Sigmoid colon (tissue), 7 donors: ENCODE results near the gene DLGAP3. TPM values are rescaled to one million over a fixed set of nuclear protein-coding genes. Genes with fewer than 3 reads are reported as not detected.

Source experiments
- DNase-seq: peaks from one replicate; pipeline ENCODE4 v3.0.0-alpha.2; 2019
- H3K27ac ChIP-seq, 4 donors: fragments of 200-600 bp; sonication (generic); one replicate each; pipeline ENCODE4 v1.5.1; 2016 to 2019; ENCODE audit warnings: mild to moderate bottlenecking in 1 of 4
- H3K27me3 ChIP-seq, 3 donors: fragments of 200-600 bp; sonication (generic); one replicate each; pipeline ENCODE4 v1.5.1; 2019; ENCODE audit warnings: mild to moderate bottlenecking in 1 of 3
- H3K36me3 ChIP-seq, 4 donors: fragments of 200-600 bp; sonication (generic); one replicate each; pipeline ENCODE4 v1.5.1; 2016 to 2019
- H3K4me1 ChIP-seq, 4 donors: fragments of 200-600 bp; sonication (generic); one replicate each; pipeline ENCODE4 v1.5.1; 2017 to 2019
- H3K4me3 ChIP-seq, 4 donors: fragments of 200-600 bp; sonication (generic); one replicate each; pipeline ENCODE4 v1.5.1; 2017 to 2019; ENCODE audit warnings: mild to moderate bottlenecking in 2 of 4, moderate library complexity in 1 of 4
- H3K9me3 ChIP-seq, 4 donors: fragments of 200-600 bp in 3 of 4; sonication (generic) in 3 of 4; one replicate each; pipeline versions ENCODE4 v1.5.1 to v1.6.1; 2013 to 2019
- CTCF ChIP-seq, 4 experiments: fragments of 450-650 bp in 3 of 4; fragments of 200-600 bp in 1 of 4; IDR thresholded peaks; one replicate each; pipeline ENCODE4 v1.5.1; 2016 to 2019; ENCODE audit warnings: antibody characterized with exemption in 4 of 4, mild to moderate bottlenecking in 3 of 4, moderate library complexity in 2 of 4
- EP300 ChIP-seq, 4 donors: sonication (generic); formaldehyde crosslinking; IDR thresholded peaks; one replicate each; pipeline ENCODE4 v1.6.1; 2017; ENCODE audit warnings: antibody characterized with exemption in 4 of 4
- POLR2A ChIP-seq, 2 donors: fragments of 450-650 bp; IDR thresholded peaks; one replicate each; pipeline ENCODE4 v1.6.1; 2016; ENCODE audit warnings: antibody characterized with exemption in 2 of 2, mild to moderate bottlenecking in 2 of 2, moderate library complexity in 2 of 2
- POLR2AphosphoS5 ChIP-seq, 4 donors: sonication (generic); formaldehyde crosslinking; IDR thresholded peaks; one replicate each; pipeline ENCODE4 v1.6.1; 2017; ENCODE audit warnings: antibody characterized with exemption in 4 of 4
- WGBS, 2 donors: extraction: QIAGEN DNeasy Blood & Tissue Kit; methylation state at CpG; one replicate each; pipeline ENCODE4 v1.1.7; 2013; 5-methylcytosine and 5-hydroxymethylcytosine counted together
- intact Hi-C: fragments of 100-400 bp; cut with DNase I; formaldehyde crosslinking; loops from one replicate; pipeline ENCODE4 v1.15.1; 2023
- polyA plus RNA-seq, 3 donors: library from polyadenylated mRNA; stranded (reverse); fragments of 200-250 nt; gene quantifications; one replicate each; pipeline ENCODE4 v1.2.3, GENCODE V29; 2013
- total RNA-seq, 4 donors: library from RNA; depleted of rRNA; stranded (reverse); fragments of >200 nt; gene quantifications; one replicate each; pipeline ENCODE4 v1.1.0, GENCODE V29; 2016
- donor health status: healthy with polysubstance abuse.
- donor health status: Bipolar disorder and iron deficiency.
- donor health status: healthy.

DLGAP3 gene
- total and polyA plus RNA-seq, 7 donors: 0.36 to 0.68 (median 0.55) TPM; not detected in 2

- Histone ChIP-seq H3K4me3 (no peak overlapping the region), H3K27me3 (peaks cover 43 to 85% (median 72%) of the 10 kb centered on the region in 3 donors), H3K27ac (no peak overlapping the region), H3K4me1 (peaks cover 0 to 18% (median 16%) of the 10 kb centered on the region in 4 donors), H3K36me3 (no peaks in the 10 kb centered on the region), H3K9me3 (no peaks in the 10 kb centered on the region)
- TF ChIP-seq EP300 (IDR thresholded peaks at IDR 0.05) (no peak), POLR2A (IDR thresholded peaks at IDR 0.05) (no peak)
- 30 to 31% methylated on average over 5 of the region's 5 CpGs for WGBS, 2 donors
- intact Hi-C loops: no loop called here
- DNase-seq: no peak
Measured at GRCh38 chr1:34926894-34927293, 2.6 kb downstream of the DLGAP3 start.

GRCh38 chr1:34926156-34926555, 3.3 kb downstream of the DLGAP3 start:
- H3K9me3 ChIP-seq: no peaks in the 10 kb centered on the region
- no peak for TF ChIP-seq EP300 (IDR thresholded peaks at IDR 0.05)
- no peak for TF ChIP-seq POLR2AphosphoS5 (IDR thresholded peaks at IDR 0.05)
- no peak overlapping the region for H3K27ac ChIP-seq
- no peak overlapping the region for H3K4me3 ChIP-seq
- DNase-seq: no peak
- no peaks in the 10 kb centered on the region for H3K36me3 ChIP-seq
- 66 to 73% methylated on average over 6 of the region's 6 CpGs for WGBS, 2 donors
- intact Hi-C loops: no loop called here
- peaks cover 0 to 18% (median 16%) of the 10 kb centered on the region in 4 donors for H3K4me1 ChIP-seq
- peaks cover 42 to 90% (median 68%) of the 10 kb centered on the region in 3 donors for H3K27me3 ChIP-seq

GRCh38 chr1:34925730-34926129, 3.7 kb downstream of the DLGAP3 start:
- DNase-seq: no peak
- Histone ChIP-seq H3K9me3 (no peaks in the 10 kb centered on the region), H3K4me3 (no peak overlapping the region), H3K4me1 (peaks cover 0 to 18% (median 16%) of the 10 kb centered on the region in 4 donors), H3K27ac (no peak overlapping the region), H3K36me3 (no peaks in the 10 kb centered on the region), H3K27me3 (peaks cover 39 to 90% (median 64%) of the 10 kb centered on the region in 3 donors)
- no peak for TF ChIP-seq EP300 (IDR thresholded peaks at IDR 0.05)
- TF ChIP-seq CTCF (IDR thresholded peaks at IDR 0.05): no peak
- no peak for TF ChIP-seq POLR2A (IDR thresholded peaks at IDR 0.05)
- TF ChIP-seq POLR2AphosphoS5 (IDR thresholded peaks at IDR 0.05): no peak
- intact Hi-C loops: no loop called here
- WGBS, 2 donors: 77 to 84% methylated on average over 2 of the region's 2 CpGs

- DNase-seq: no peak
- H3K36me3 ChIP-seq: no peaks in the 10 kb centered on the region
- H3K4me3 ChIP-seq: no peak overlapping the region
- peaks cover 32 to 85% (median 56%) of the 10 kb centered on the region in 3 donors for H3K27me3 ChIP-seq
- intact Hi-C loops: no loop called here
- no peaks in the 10 kb centered on the region for H3K9me3 ChIP-seq
- no peak for TF ChIP-seq CTCF (IDR thresholded peaks at IDR 0.05)
- no peak for TF ChIP-seq POLR2AphosphoS5 (IDR thresholded peaks at IDR 0.05)
- TF ChIP-seq POLR2A (IDR thresholded peaks at IDR 0.05): no peak
- TF ChIP-seq EP300 (IDR thresholded peaks at IDR 0.05): no peak
- peaks cover 0 to 15% (median 12%) of the 10 kb centered on the region in 4 donors for H3K4me1 ChIP-seq
- 4% methylated on average over 16 of the region's 16 CpGs for WGBS, 2 donors
- H3K27ac ChIP-seq: no peak overlapping the region
Measured at GRCh38 chr1:34924759-34925555, 4.5 kb downstream of the DLGAP3 start.

- no peaks in the 10 kb centered on the region for H3K36me3 ChIP-seq
- peaks cover 0 to under 1% (median 0%) of the 10 kb centered on the region in 4 donors for H3K4me1 ChIP-seq
- no peak for DNase-seq
- TF ChIP-seq POLR2A (IDR thresholded peaks at IDR 0.05) (no peak), EP300 (IDR thresholded peaks at IDR 0.05) (no peak), POLR2AphosphoS5 (IDR thresholded peaks at IDR 0.05) (no peak), CTCF (IDR thresholded peaks at IDR 0.05) (no peak)
- H3K4me3 ChIP-seq: no peak overlapping the region
- intact Hi-C loops: no loop called here
- peaks cover 20 to 81% (median 44%) of the 10 kb centered on the region in 3 donors for H3K27me3 ChIP-seq
- no peaks in the 10 kb centered on the region for H3K9me3 ChIP-seq
- no peak overlapping the region for H3K27ac ChIP-seq
Measured at GRCh38 chr1:34923490-34923889, 6.0 kb downstream of the DLGAP3 start.
